Measurements from ENCODE around the gene EXOC6B.

The EXOC6B gene

GRCh38 chr2:72142570-72143440 is 683.0 kb downstream of the EXOC6B start:
- peaks cover 68% of the 10 kb centered on the region for H3K27me3 Mint-ChIP-seq
- no peak overlapping the region for H3K4me3 Mint-ChIP-seq
- no peaks in the 10 kb centered on the region for H3K9me3 Mint-ChIP-seq
- ATAC-seq (no peak), DNase-seq (no peak)
- no peak overlapping the region for H3K27ac Mint-ChIP-seq
- H3K4me1 Mint-ChIP-seq: peaks cover 38% of the 10 kb centered on the region

- H3K4me1 Mint-ChIP-seq: peaks cover 38% of the 10 kb centered on the region
Observed at GRCh38 chr2:72141881-72142451, 683.9 kb downstream of the EXOC6B start.

GRCh38 chr2:72141032-72141645 is 684.7 kb downstream of the EXOC6B start:
- H3K4me3 Mint-ChIP-seq: no peak overlapping the region
- H3K27me3 Mint-ChIP-seq: peaks cover 59% of the 10 kb centered on the region
- DNase-seq: no peak
- ATAC-seq: no peak
- no peaks in the 10 kb centered on the region for H3K9me3 Mint-ChIP-seq
- H3K4me1 Mint-ChIP-seq: peaks cover 30% of the 10 kb centered on the region
- no peak overlapping the region for H3K27ac Mint-ChIP-seq

More at GRCh38 chr2:72141881-72142451, 683.9 kb downstream of the EXOC6B start:
- ATAC-seq: no peak
- H3K27ac Mint-ChIP-seq: no peak overlapping the region
- no peak for DNase-seq
- H3K4me3 Mint-ChIP-seq: no peak overlapping the region
- H3K9me3 Mint-ChIP-seq: no peaks in the 10 kb centered on the region
- peaks cover 67% of the 10 kb centered on the region for H3K27me3 Mint-ChIP-seq

GRCh38 chr2:72140621-72140960 is 685.2 kb downstream of the EXOC6B start:
- DNase-seq (no peak), ATAC-seq (no peak)
- Mint-ChIP-seq H3K4me3 (no peak overlapping the region), H3K4me1 (peaks cover 25% of the 10 kb centered on the region), H3K9me3 (no peaks in the 10 kb centered on the region), H3K27me3 (peaks cover 53% of the 10 kb centered on the region), H3K27ac (no peak overlapping the region)

GRCh38 chr2:72139874-72140620 is 685.8 kb downstream of the EXOC6B start:
- H3K4me1 Mint-ChIP-seq: peaks cover 19% of the 10 kb centered on the region
- peaks cover 48% of the 10 kb centered on the region for H3K27me3 Mint-ChIP-seq
- peak; percentile 2 for ATAC-seq
- H3K9me3 Mint-ChIP-seq: no peaks in the 10 kb centered on the region
- DNase-seq: no peak
- no peak overlapping the region for H3K4me3 Mint-ChIP-seq
- H3K27ac Mint-ChIP-seq: no peak overlapping the region

GRCh38 chr2:72139471-72139873 is 686.4 kb downstream of the EXOC6B start:
- ATAC-seq: no peak
- Mint-ChIP-seq H3K4me1 (peaks cover 16% of the 10 kb centered on the region), H3K27me3 (peaks cover 42% of the 10 kb centered on the region), H3K27ac (no peak overlapping the region), H3K9me3 (no peaks in the 10 kb centered on the region), H3K4me3 (no peak overlapping the region)
- no peak for DNase-seq

GRCh38 chr2:72138921-72139381 is 686.9 kb downstream of the EXOC6B start:
- H3K4me3 Mint-ChIP-seq: no peak overlapping the region
- H3K27me3 Mint-ChIP-seq: peaks cover 37% of the 10 kb centered on the region
- no peaks in the 10 kb centered on the region for H3K9me3 Mint-ChIP-seq
- ATAC-seq (peak; percentile 6), DNase-seq (no peak)
- peaks cover 13% of the 10 kb centered on the region for H3K4me1 Mint-ChIP-seq
- H3K27ac Mint-ChIP-seq: no peak overlapping the region

- ATAC-seq (peak; percentile 4), DNase-seq (no peak)
- Mint-ChIP-seq H3K9me3 (no peaks in the 10 kb centered on the region), H3K4me1 (peaks cover 6% of the 10 kb centered on the region), H3K27me3 (peaks cover 30% of the 10 kb centered on the region), H3K4me3 (no peak overlapping the region), H3K27ac (no peak overlapping the region)
Observed at GRCh38 chr2:72138011-72138881, 687.6 kb downstream of the EXOC6B start.

- H3K27me3 Mint-ChIP-seq: peaks cover 23% of the 10 kb centered on the region
- DNase-seq: peak; percentile 57 to 73
Observed at GRCh38 chr2:72137498-72138010, 688.3 kb downstream of the EXOC6B start.

GRCh38 chr2:72136933-72137497 is 688.8 kb downstream of the EXOC6B start:
- ATAC-seq: no peak
- Mint-ChIP-seq H3K9me3 (no peaks in the 10 kb centered on the region), H3K4me1 (peaks cover 6% of the 10 kb centered on the region), H3K27ac (no peak overlapping the region), H3K27me3 (peaks cover 17% of the 10 kb centered on the region), H3K4me3 (no peak overlapping the region)
- no peak for DNase-seq

More at GRCh38 chr2:72137498-72138010, 688.3 kb downstream of the EXOC6B start:
- Mint-ChIP-seq H3K9me3 (no peaks in the 10 kb centered on the region), H3K4me3 (no peak overlapping the region), H3K27ac (peak overlapping the region in 1 of 2 donors; percentile 54), H3K4me1 (peaks cover 6% of the 10 kb centered on the region)
- peak; percentile 60 for ATAC-seq

GRCh38 chr2:72136331-72136730 is 689.5 kb downstream of the EXOC6B start:
- Mint-ChIP-seq H3K4me1 (peaks cover 6% of the 10 kb centered on the region), H3K27me3 (peaks cover 12% of the 10 kb centered on the region), H3K4me3 (no peak overlapping the region), H3K27ac (peak overlapping the region in 1 of 2 donors; percentile 27), H3K9me3 (no peaks in the 10 kb centered on the region)
- ATAC-seq (no peak), DNase-seq (no peak)

- no peak for DNase-seq
- H3K27ac Mint-ChIP-seq: no peak overlapping the region
- peaks cover 6% of the 10 kb centered on the region for H3K4me1 Mint-ChIP-seq
- H3K4me3 Mint-ChIP-seq: no peak overlapping the region
- ATAC-seq: no peak
- H3K9me3 Mint-ChIP-seq: no peaks in the 10 kb centered on the region
- peaks cover 12% of the 10 kb centered on the region for H3K27me3 Mint-ChIP-seq
Observed at GRCh38 chr2:72135921-72136320, 689.9 kb downstream of the EXOC6B start.

- no peak for DNase-seq
- Mint-ChIP-seq H3K4me1 (peaks cover 6% of the 10 kb centered on the region), H3K4me3 (no peak overlapping the region)
Observed at GRCh38 chr2:72134997-72135800, 690.6 kb downstream of the EXOC6B start.

More at GRCh38 chr2:72134997-72135800, 690.6 kb downstream of the EXOC6B start:
- no peaks in the 10 kb centered on the region for H3K9me3 Mint-ChIP-seq
- H3K27me3 Mint-ChIP-seq: peaks cover 20% of the 10 kb centered on the region
- no peak for ATAC-seq
- H3K27ac Mint-ChIP-seq: no peak overlapping the region

All from stimulated activated naive CD8-positive, alpha-beta T cell treated with anti-CD3 and anti-CD28 coated beads, Interleukin-15, amount 100 ng/mL, for 72 hours (primary cell).